ENCODE measurements around the gene DDX19B.

- TF ChIP-seq ZNF274 (IDR thresholded peaks at IDR 0.05; ENCODE audit: low read depth, low read length) (no peak), SUZ12 (IDR thresholded peaks at IDR 0.05; ENCODE audit: extremely low read depth, insufficient read depth, insufficient read length) (no peak)
These were observed 38.8 kb downstream of the DDX19B start for GRCh38 chr16:70337814-70338213.
